GM19324 (cell line): ENCODE results near the gene LDLRAD4.

Experiments used
- ATAC-seq: cut with Tn5 transposase; IDR thresholded peaks from one replicate; pipeline ENCODE4 v1.9.1; 2021; ENCODE audit warnings: mild to moderate bottlenecking, moderate library complexity; ENCODE audit not compliant: unreplicated experiment, low FRiP score

LDLRAD4 gene

GRCh38 chr18:13520741-13521140 lies 302.2 kb downstream of the LDLRAD4 start:
- no peak for ATAC-seq

DNA sequence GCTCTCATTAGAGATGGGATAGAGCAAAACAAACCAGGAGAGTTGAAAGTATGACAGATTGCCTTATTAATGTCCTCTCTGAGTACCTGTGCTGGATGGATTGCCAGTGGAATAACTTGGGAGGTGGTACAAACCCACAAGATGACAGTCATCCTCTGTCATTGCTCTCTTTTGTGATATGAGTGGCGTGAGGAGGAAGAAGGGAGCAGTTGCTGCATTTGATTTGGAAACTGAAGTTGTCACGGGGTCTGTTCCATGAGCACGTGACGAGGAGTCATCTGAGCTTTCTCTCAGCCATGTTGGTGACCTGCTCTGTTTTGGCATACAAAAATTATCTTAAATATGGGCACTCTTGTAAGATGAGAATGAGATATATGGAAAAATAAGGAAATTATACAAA lies 302.9 kb downstream of the LDLRAD4 start:
- ATAC-seq, result no peak

DNA sequence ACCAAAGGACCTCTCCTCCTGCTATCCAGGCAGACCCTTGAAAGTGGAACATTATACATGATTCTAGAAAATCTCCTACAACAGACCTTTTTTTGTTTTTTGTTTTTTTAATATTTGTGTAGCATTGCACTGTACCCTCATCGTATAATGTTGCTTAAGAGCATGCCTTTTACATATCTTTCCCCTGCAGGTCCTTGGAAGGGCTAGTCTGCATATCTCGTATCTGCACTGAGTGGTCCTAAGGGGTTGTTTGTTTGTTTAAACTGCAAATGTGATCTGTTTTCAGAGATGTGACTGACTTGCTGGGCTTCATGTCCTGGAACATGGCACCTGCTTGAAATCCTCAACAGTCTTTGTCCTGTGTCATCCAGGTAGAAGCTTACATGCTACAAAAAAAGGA lies 303.7 kb downstream of the LDLRAD4 start:
- ATAC-seq, result no peak

GRCh38 chr18:13522861-13523660 lies 304.5 kb downstream of the LDLRAD4 start:
- ATAC-seq, result no peak

DNA sequence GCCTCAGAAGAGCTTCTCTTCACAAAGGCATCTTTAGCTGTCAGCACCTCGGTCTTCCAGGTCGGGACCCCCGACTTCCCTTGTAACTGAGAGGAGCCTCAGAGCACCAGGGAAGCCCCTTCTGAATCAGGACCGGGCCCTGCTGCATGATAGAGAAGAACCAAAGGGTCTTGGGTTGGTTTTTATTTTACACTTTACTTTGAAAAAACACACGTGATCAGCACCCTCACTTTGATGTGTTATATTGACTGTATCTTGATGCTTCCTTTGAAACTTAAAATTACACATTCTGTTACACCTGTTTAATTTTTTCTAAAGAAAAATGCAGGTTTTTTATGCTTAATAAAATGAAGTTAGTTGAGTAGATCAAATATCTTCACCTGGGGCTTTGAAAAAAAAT lies 305.5 kb downstream of the LDLRAD4 start:
- no peak for ATAC-seq

GRCh38 chr18:13524811-13525210 lies 306.3 kb downstream of the LDLRAD4 start:
- no peak for ATAC-seq

DNA sequence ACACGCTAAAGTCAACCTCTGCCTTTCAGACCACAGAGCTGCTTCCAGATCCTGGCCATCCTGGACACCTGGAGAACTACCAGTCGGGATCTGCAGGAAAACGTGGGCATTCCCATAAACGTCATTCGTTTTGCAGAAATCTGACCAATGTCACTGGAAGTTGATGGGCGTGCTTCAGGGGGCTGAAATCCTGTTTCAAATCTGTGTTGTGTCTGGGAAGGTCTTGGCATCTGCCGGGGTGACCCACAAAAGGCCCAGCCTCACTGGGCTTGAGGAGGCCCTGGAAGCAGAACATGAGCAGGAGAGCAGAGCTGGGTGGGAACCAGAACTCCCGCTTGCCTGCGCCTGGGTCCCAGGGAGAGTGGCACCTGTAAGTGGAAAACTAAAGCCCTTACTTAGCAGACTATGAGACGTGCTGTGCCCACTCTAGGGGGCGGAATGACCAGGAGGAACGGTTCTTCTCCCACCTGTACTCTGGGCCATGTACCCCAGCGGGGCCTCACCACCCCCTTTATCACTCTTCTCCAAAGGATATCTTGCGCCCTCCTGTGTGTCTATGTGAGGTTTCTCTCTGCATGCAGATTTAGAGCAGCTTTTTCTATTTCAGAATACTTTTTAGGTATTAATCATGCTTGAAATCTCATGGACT lies 306.9 kb downstream of the LDLRAD4 start:
- ATAC-seq, result no peak

DNA sequence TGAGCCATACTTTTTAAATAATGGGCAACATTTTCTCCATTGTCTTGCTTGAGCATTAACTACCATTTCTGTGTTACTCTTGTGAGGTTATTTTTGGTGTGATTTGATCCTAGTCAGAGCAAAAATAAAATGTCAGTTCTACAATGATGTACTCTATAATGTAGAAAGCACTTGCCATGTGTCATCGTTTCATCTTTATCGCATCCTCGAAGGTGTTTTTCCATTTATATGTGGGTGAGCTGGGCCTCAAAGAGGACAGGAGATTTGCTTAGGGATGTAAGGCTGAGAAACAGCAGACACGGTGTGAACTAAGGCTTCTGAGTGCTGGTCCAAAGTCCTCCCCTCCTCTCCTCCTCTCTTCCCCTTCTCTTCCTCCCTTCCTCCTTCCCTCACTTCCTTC lies 308.0 kb downstream of the LDLRAD4 start:
- ATAC-seq, result no peak

DNA sequence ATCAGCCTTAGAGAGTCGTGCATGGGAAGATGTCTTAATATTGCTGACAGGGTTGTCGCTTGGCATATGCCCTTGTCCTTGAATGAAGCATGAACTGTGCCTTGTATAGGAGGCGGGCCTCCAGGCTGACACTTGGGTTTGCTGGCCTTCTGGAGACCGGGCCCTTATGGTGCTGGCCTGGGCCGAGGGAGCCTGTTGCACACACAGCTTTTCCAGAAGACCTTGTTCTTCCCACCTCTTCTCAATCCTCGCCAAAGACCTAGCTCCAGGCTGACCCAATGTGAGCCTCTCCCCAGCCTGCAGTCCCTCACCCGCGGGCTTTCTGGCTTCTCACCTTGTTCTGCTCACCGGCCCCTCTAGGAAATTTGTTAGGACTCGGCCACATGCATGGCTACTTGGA lies 308.7 kb downstream of the LDLRAD4 start:
- ATAC-seq, result no peak

- ATAC-seq, result no peak
Observed at GRCh38 chr18:13527730-13528129, 309.2 kb downstream of the LDLRAD4 start.

DNA sequence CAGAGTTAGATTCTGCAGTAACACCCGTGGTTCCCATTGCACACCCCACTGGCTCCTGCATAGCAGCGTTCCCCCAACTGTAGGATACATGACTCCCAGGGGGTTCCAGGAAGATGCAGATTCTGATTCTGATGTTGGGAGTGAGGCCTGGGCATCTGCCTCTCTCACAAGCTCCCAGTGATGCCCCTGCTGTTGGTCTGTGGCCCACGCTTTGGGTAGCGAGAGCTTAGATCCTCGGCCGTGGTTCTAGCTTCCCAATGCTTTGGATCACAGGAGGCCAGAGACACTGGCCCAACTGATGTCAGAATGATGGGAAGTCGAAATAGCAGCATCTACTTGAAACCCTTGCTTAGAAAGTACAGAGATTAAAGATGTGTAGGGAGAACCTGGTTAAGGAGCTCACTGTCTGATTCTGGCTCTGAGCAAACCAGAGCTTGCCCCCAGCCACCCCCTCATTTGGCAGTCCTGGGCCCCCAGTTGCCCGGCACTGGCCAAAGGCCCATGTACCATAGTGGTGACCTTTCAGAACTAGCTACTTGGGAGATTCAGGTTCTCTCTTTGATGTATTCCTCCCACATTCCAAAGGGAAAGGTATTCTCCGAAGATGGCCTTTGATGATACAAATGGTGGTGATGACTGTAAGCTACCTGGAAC lies 310.3 kb downstream of the LDLRAD4 start:
- no peak for ATAC-seq

- ATAC-seq, result no peak
Observed at GRCh38 chr18:13530033-13530878, 311.7 kb downstream of the LDLRAD4 start.

DNA sequence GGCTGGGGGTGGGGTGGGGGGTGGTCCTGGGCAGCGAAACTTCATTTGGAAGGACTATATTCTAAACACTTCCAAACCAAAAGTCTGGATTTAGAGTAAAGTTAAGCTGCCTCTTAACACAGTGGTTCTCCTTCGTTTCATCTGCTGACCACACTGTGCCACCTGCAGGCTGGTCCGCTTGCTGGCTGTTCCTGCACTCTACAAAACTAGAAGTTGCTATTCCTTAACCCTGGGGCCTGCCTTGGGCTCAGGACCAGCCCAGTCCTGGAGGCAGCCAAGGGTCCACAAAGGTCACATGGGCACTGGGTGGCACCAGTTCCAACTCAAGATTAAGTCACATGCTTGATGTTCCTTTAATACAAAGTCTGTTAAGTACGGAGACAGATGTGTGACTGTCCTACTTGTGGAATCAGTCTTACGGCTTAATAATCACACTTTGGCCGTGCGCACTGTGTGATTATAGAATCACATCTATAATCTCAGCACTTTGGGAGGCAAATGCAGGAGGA lies 312.4 kb downstream of the LDLRAD4 start:
- ATAC-seq, result no peak

GRCh38 chr18:13531681-13532325 lies 313.2 kb downstream of the LDLRAD4 start:
- ATAC-seq, result no peak

GRCh38 chr18:13532406-13533075 lies 314.0 kb downstream of the LDLRAD4 start:
- no peak for ATAC-seq

GRCh38 chr18:13534631-13535030 lies 316.1 kb downstream of the LDLRAD4 start:
- no peak for ATAC-seq

DNA sequence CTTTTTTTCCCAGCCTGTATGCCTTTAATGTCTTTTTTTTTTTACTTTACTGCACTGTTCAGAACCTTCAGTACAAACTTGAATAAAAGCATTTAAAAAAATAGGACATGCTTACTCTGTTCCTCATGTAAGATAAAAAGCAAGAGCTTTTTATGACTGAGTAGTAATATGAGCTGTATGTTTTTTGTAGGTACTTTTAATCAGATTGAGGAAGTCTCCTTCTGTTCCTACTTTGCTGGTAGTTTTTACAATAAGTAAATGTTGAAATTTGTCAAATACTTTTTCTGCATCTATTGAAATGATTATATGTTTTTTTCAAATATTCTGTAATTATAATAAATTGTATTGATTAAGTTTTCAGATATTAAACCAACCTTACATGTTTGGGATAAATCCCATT lies 318.0 kb downstream of the LDLRAD4 start:
- no peak for ATAC-seq

GRCh38 chr18:13537022-13537780 lies 318.6 kb downstream of the LDLRAD4 start:
- no peak for ATAC-seq

DNA sequence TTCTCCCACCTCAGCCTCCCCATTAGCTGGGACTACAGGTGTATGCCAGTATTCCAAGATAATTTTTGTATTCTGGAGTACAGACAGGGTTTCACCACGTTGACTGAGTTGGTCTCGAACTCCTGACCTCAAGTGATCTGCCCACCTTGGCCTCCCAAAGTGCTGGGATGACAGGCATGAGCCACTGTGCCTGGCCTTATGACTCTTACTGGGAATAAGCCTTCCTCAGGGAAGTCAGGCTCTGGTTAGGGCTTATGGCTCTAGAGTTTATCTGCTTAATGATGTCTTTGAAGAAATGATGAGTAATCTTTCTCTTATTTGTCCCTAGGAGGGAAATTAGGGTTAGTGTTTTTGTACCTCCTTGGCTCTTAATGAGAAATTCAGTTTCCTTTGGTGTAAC lies 320.1 kb downstream of the LDLRAD4 start:
- no peak for ATAC-seq
